ENCODE measurements around the gene EMX2.

DNA sequence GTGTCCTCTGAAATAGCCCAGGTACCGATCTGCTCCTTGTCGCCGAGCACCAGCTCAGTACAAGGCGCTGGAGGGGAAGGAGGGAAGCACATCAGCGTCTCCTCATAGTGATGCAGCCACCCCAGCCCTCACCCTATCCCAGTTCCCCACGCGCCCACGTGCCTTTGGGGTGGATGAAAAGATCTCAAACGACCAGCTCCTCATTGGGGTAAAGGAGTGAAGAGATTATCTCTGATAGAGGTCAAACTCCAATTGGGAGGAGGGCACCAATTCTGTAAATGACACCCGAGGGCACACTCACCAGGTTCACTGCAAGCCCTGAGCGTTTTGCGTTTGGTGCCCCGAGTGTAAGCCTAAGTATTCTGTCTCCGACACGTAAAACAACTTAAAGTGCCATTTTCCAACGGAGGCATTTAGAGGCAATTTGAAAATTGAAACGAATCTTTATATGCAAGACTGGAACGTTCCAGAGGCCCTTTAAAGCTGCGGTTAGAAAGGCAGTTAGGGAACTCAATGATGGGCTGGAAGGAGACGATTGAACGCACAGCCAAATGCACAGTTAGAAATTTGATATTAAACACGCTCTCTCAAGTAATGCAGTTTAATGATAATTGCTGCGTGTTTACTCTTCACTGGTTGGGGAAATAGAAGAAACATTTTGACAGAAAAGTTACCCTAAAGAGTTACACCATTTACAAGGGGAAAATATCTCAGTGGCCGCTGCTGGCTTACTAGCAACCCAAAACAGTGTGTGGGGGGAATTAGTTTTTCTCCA, 8.9 kb upstream of the EMX2 start:
- TF ChIP-seq YY1 (IDR thresholded peaks at IDR 0.05; ENCODE audit: insufficient read depth, insufficient read length) (no peak), SUZ12 (IDR thresholded peaks at IDR 0.05; ENCODE audit: extremely low read depth, insufficient read depth, insufficient read length) (peak; percentile 14), ZNF274 (IDR thresholded peaks at IDR 0.05; ENCODE audit: low read depth, low read length) (no peak)

All from NT2/D1 (cell line).